Keratinocyte (primary cell): ENCODE data around the gene FBN1. TPM values are rescaled to one million over a fixed set of nuclear protein-coding genes. Genes with fewer than 3 reads are reported as not detected.

ENCODE experiments used
- DNase-seq: peaks from one replicate; pipeline ENCODE4 v3.0.0-alpha.2; 2011; ENCODE audit warnings: low read depth, missing footprints, low spot score
- FAIRE-seq: peaks from 2 replicates; lab custom pipeline; 2011; peaks lifted over from hg19 to GRCh38; lab: Jason Lieb, UNC
- H2AFZ ChIP-seq: 2 replicates; pipeline ENCODE4 v1.6.0; 2012; ENCODE audit warnings: low read length, control low read depth, inconsistent platforms; ENCODE audit not compliant: control insufficient read depth
- H3K27ac ChIP-seq: 2 replicates; pipeline ENCODE4 v1.5.1; 2011; ENCODE audit warnings: low read length; ENCODE audit not compliant: control insufficient read depth, insufficient read depth
- H3K27me3 ChIP-seq: 3 replicates; pipeline ENCODE4 v1.6.0; 2011; ENCODE audit warnings: low read length; ENCODE audit not compliant: control insufficient read depth, insufficient read depth; ENCODE audit errors: extremely low read depth
- H3K36me3 ChIP-seq, 2 experiments: 2 replicates in 1 of 2; 3 replicates in 1 of 2; pipeline ENCODE4 v1.5.1; 2011; ENCODE audit warnings: low read length in 2 of 2, mild to moderate bottlenecking in 1 of 2; ENCODE audit not compliant: control insufficient read depth in 2 of 2, insufficient read depth in 2 of 2; ENCODE audit errors: extremely low read depth in 1 of 2
- H3K4me1 ChIP-seq: 3 replicates; pipeline ENCODE4 v1.5.1; 2011; ENCODE audit warnings: low read length; ENCODE audit not compliant: control insufficient read depth, insufficient read depth; ENCODE audit errors: extremely low read depth
- H3K4me2 ChIP-seq: 3 replicates; pipeline ENCODE4 v1.6.0; 2011; ENCODE audit warnings: low read depth, low read length; ENCODE audit not compliant: control insufficient read depth, insufficient read depth; ENCODE audit errors: extremely low read depth
- H3K4me3 ChIP-seq, 3 experiments: fragments of 200-600 bp in 1 of 3; sonication (generic) in 1 of 3; 2 replicates in 2 of 3; 3 replicates in 1 of 3; pipeline ENCODE4 v1.5.1; 2011 to 2016; ENCODE audit warnings: low read length in 3 of 3, mild to moderate bottlenecking in 3 of 3, control low read depth in 2 of 3, inconsistent platforms in 1 of 3, low read depth in 1 of 3, mixed read lengths in 1 of 3, mixed run types in 1 of 3, moderate library complexity in 1 of 3; ENCODE audit not compliant: control insufficient read depth in 2 of 3, insufficient read depth in 2 of 3; ENCODE audit errors: extremely low read depth in 1 of 3
- H3K79me2 ChIP-seq: 2 replicates; pipeline ENCODE4 v1.6.0; 2012; ENCODE audit warnings: low read length; ENCODE audit not compliant: control insufficient read depth, insufficient read depth
- H3K9ac ChIP-seq: 3 replicates; pipeline ENCODE4 v1.6.0; 2011; ENCODE audit warnings: low read length; ENCODE audit not compliant: control insufficient read depth, insufficient read depth; ENCODE audit errors: extremely low read depth
- H3K9me1 ChIP-seq: 3 replicates; pipeline ENCODE4 v1.6.0; 2011; ENCODE audit warnings: low read length; ENCODE audit not compliant: control insufficient read depth, insufficient read depth; ENCODE audit errors: extremely low read depth
- H3K9me3 ChIP-seq: 2 replicates; pipeline ENCODE4 v1.5.1; 2012; ENCODE audit warnings: low read depth, low read length; ENCODE audit not compliant: control insufficient read depth
- H4K20me1 ChIP-seq: 3 replicates; pipeline ENCODE4 v1.6.0; 2011; ENCODE audit warnings: low read length; ENCODE audit not compliant: control insufficient read depth, insufficient read depth; ENCODE audit errors: extremely low read depth
- EZH2 ChIP-seq: IDR thresholded peaks from one replicate; pipeline ENCODE4 v1.6.1; 2012; ENCODE audit warnings: inconsistent platforms, mild to moderate bottlenecking, low read length, moderate library complexity
- dilution Hi-C: fragments of 300-500 bp; cut with MboI; formaldehyde crosslinking; loops from one replicate; pipeline ENCODE4 v1.7.0; 2020; ENCODE audit warnings: low sequenced_read_pairs; ENCODE audit not compliant: extremely low pct_ligation_motif_present
- polyA plus RNA-seq, 5 experiments: library from polyadenylated mRNA; depleted of rRNA in 3 of 5; stranded (reverse) in 3 of 5; stranded (forward) in 1 of 5; unstranded in 1 of 5; fragments of >200 nt; gene quantifications; 1 replicate in 1 of 5; 2 replicates in 3 of 5; 3 replicates in 1 of 5; pipeline versions ENCODE4 v1.2.1 to v1.2.3, GENCODE V29; 2011 to 2012; ENCODE audit warnings: missing spikeins in 2 of 5, low read depth in 1 of 5, low replicate concordance in 1 of 5
- TF ChIP-seq, protein P1 (sequence below), 3 experiments: IDR thresholded peaks in 1 of 3; conservative IDR thresholded peaks in 1 of 3; optimal IDR thresholded peaks in 1 of 3; 2 replicates in 2 of 3; 3 replicates in 1 of 3; pipeline versions ENCODE3 to v1.5.1; 2011; ENCODE audit warnings: low read length in 3 of 3, mild to moderate bottlenecking in 3 of 3, moderate library complexity in 2 of 3, control low read depth in 1 of 3, inconsistent platforms in 1 of 3; ENCODE audit not compliant: insufficient read depth in 2 of 3; ENCODE audit errors: extremely low read depth in 1 of 3

Gene FBN1
- polyA plus RNA-seq, 1 donor (not counting 4 experiments of a cell fraction or from before 2014, with no cell fraction given): 3.5 TPM

DNA sequence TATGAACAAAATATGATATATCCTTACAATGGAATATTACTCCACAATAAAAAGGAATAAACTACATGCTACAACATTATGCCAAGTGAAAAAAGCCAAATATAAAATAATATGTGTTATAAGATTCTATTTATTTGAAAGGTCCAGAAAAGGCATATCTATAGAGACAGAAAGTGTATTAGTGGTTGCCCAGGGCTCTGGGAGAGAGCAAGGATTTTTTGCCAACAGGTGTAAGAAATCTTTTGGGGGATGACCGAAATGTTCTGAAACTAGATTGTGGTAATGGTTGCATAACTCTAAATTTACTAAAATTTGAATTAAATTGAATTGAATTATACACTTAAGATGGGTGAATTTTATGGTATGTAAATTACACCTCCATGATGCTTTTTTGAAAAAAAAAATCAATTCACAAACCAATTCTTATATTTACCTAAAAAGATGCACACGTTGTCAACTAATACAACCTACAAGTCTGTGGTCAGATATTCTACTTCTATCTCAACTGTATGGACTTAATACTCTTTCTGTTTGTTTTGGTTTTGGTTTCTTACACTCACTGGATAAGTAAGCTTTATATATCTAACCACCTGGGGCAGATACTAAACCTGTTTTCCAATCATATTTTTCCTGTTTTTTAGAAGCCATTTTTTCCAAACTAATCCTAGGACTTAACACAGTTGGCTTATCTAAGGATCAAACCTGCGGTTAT is 75.8 kb downstream of the FBN1 start:
- Histone ChIP-seq H3K4me3 (no peak overlapping the region), H3K79me2 (no peaks in the 10 kb centered on the region), H3K27me3 (no peaks in the 10 kb centered on the region), H3K4me1 (peaks cover 21% of the 10 kb centered on the region), H3K9me1 (no peaks in the 10 kb centered on the region), H3K4me2 (no peak overlapping the region), H3K9ac (no peak overlapping the region), H4K20me1 (no peaks in the 10 kb centered on the region), H3K36me3 (no peaks in the 10 kb centered on the region), H3K9me3 (no peaks in the 10 kb centered on the region), H2AFZ (no peak overlapping the region), H3K27ac (no peak overlapping the region)
- FAIRE-seq: no peak
- no peak for TF ChIP-seq EZH2
- TF ChIP-seq, protein P1, sequence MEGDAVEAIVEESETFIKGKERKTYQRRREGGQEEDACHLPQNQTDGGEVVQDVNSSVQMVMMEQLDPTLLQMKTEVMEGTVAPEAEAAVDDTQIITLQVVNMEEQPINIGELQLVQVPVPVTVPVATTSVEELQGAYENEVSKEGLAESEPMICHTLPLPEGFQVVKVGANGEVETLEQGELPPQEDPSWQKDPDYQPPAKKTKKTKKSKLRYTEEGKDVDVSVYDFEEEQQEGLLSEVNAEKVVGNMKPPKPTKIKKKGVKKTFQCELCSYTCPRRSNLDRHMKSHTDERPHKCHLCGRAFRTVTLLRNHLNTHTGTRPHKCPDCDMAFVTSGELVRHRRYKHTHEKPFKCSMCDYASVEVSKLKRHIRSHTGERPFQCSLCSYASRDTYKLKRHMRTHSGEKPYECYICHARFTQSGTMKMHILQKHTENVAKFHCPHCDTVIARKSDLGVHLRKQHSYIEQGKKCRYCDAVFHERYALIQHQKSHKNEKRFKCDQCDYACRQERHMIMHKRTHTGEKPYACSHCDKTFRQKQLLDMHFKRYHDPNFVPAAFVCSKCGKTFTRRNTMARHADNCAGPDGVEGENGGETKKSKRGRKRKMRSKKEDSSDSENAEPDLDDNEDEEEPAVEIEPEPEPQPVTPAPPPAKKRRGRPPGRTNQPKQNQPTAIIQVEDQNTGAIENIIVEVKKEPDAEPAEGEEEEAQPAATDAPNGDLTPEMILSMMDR (optimal IDR thresholded peaks at IDR 0.05 in 1 of 3, IDR thresholded peaks at IDR 0.05 in 1 of 3, conservative IDR thresholded peaks at IDR 0.05 in 1 of 3; ENCODE audit: extremely low read depth in 1 of 3, insufficient read depth in 2 of 3, low read length in 3 of 3): no peak
- dilution Hi-C loops: no loop called here
- no peak for DNase-seq

DNA sequence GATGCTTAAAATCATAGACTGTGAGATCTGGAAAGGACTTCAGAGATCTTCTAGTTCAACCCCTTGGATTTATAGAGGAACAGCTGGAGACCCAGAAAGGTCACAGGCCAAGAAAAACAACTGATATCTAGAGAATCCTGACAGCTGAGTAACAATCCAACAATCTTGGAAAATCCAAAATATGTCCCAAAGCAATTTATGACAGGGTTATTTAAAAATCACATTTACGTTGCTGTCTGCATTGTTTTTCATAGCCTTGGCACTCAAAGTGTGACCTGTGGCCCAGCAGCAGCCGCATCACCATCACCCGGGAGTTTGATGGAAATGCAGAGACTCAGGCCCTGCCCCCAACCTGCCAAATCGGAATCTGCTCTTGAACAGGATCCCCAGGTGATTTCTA is 78.8 kb downstream of the FBN1 start:
- dilution Hi-C loops: no loop called here
- no peaks in the 10 kb centered on the region for H3K36me3 ChIP-seq
- no peaks in the 10 kb centered on the region for H3K9me1 ChIP-seq
- FAIRE-seq (no peak), DNase-seq (no peak)
- no peaks in the 10 kb centered on the region for H3K79me2 ChIP-seq
- no peak overlapping the region for H2AFZ ChIP-seq
- H3K9me3 ChIP-seq: no peaks in the 10 kb centered on the region
- no peak overlapping the region for H3K4me2 ChIP-seq
- TF ChIP-seq EZH2: no peak
- TF ChIP-seq, protein P1 (optimal IDR thresholded peaks at IDR 0.05 in 1 of 3, IDR thresholded peaks at IDR 0.05 in 1 of 3, conservative IDR thresholded peaks at IDR 0.05 in 1 of 3; ENCODE audit: extremely low read depth in 1 of 3, insufficient read depth in 2 of 3, low read length in 3 of 3): no peak
- H4K20me1 ChIP-seq: no peaks in the 10 kb centered on the region
- H3K9ac ChIP-seq: no peak overlapping the region
- H3K27me3 ChIP-seq: no peaks in the 10 kb centered on the region
- no peak overlapping the region for H3K4me3 ChIP-seq
- no peak overlapping the region for H3K27ac ChIP-seq
- peaks cover 23% of the 10 kb centered on the region for H3K4me1 ChIP-seq
